Gastroesophageal sphincter (tissue), 4 donors: ENCODE results near the gene PTPRU. TPM values are rescaled to one million over a fixed set of nuclear protein-coding genes. Genes with fewer than 3 reads are reported as not detected.

Source experiments
- ATAC-seq: fragments of 150-250 bp; one replicate; pipeline ENCODE4 v1.9.1; 2016; ENCODE audit warnings: mild to moderate bottlenecking, moderate library complexity
- H3K27ac ChIP-seq, 4 donors: fragments of 200-600 bp; sonication (generic) in 3 of 4; 1 replicate in 3 of 4; 2 replicates in 1 of 4; pipeline ENCODE4 v1.5.1; 2016 to 2019
- H3K27me3 ChIP-seq: fragments of 200-600 bp; sonication (generic); one replicate; pipeline ENCODE4 v1.5.1; 2019
- H3K36me3 ChIP-seq, 2 donors: fragments of 200-600 bp; sonication (generic); one replicate each; pipeline ENCODE4 v1.5.1; 2019; ENCODE audit warnings: control low read depth in 1 of 2
- H3K4me1 ChIP-seq, 3 donors: fragments of 200-600 bp; sonication (generic); 1 replicate in 2 of 3; 2 replicates in 1 of 3; pipeline ENCODE4 v1.5.1; 2016 to 2019; ENCODE audit warnings: control low read depth in 2 of 3
- H3K4me3 ChIP-seq, 2 donors: fragments of 200-600 bp; sonication (generic); one replicate each; pipeline ENCODE4 v1.5.1; 2019; ENCODE audit warnings: mild to moderate bottlenecking in 1 of 2, moderate library complexity in 1 of 2
- H3K9me3 ChIP-seq, 3 donors: fragments of 200-600 bp; sonication (generic); one replicate each; pipeline ENCODE4 v1.5.1; 2017 to 2019; ENCODE audit warnings: control low read depth in 2 of 3
- CTCF ChIP-seq, 4 experiments: fragments of 200-600 bp in 2 of 4; fragments of 450-650 bp in 2 of 4; sonication (generic) in 1 of 4; IDR thresholded peaks; one replicate each; pipeline ENCODE4 v1.5.1; 2017 to 2019; ENCODE audit warnings: antibody characterized with exemption in 4 of 4, mild to moderate bottlenecking in 2 of 4, moderate library complexity in 2 of 4
- EP300 ChIP-seq: sonication (generic); formaldehyde crosslinking; IDR thresholded peaks from one replicate; pipeline ENCODE4 v1.6.1; 2017; ENCODE audit warnings: antibody characterized with exemption, mild to moderate bottlenecking
- POLR2A ChIP-seq, 2 donors: fragments of 450-650 bp; IDR thresholded peaks; one replicate each; pipeline ENCODE4 v1.6.1; 2017; ENCODE audit warnings: antibody characterized with exemption in 2 of 2, mild to moderate bottlenecking in 2 of 2, moderate library complexity in 1 of 2
- POLR2AphosphoS5 ChIP-seq: sonication (generic); formaldehyde crosslinking; IDR thresholded peaks from one replicate; pipeline ENCODE4 v1.6.1; 2017; ENCODE audit warnings: antibody characterized with exemption
- WGBS, 2 donors: methylation state at CpG; one replicate each; pipeline ENCODE4 v1.1.5; 2018; ENCODE audit warnings: low coverage in 1 of 2; 5-methylcytosine and 5-hydroxymethylcytosine counted together
- total RNA-seq, 4 donors: library from RNA; depleted of rRNA; stranded (reverse); fragments of >200 nt; gene quantifications; one replicate each; pipeline ENCODE4 v1.1.0, GENCODE V29; 2016

PTPRU gene
- total RNA-seq, 4 donors from 2014 or later = 11.1 to 30.5 (median 23.7) TPM

- no peak for ATAC-seq
- H3K27ac ChIP-seq = no peak overlapping the region
Observed at GRCh38 chr1:29289493-29289892, 53.2 kb downstream of the PTPRU start.

GRCh38 chr1:29290414-29290985, 54.2 kb downstream of the PTPRU start:
- TF ChIP-seq EP300 = no peak
- TF ChIP-seq POLR2A (IDR thresholded peaks at IDR 0.05) = no peak
- no peak for TF ChIP-seq POLR2AphosphoS5
- TF ChIP-seq CTCF (IDR thresholded peaks at IDR 0.05) = no peak
- Histone ChIP-seq H3K9me3 (no peaks in the 10 kb centered on the region), H3K27me3 (no peaks in the 10 kb centered on the region), H3K4me3 (no peak overlapping the region), H3K36me3 (peaks cover 0 to 7% of the 10 kb centered on the region in 2 donors), H3K4me1 (peaks cover 0 to 5% (median 0%) of the 10 kb centered on the region in 3 donors), H3K27ac (no peak overlapping the region)
- WGBS, 2 donors = 64% methylated on average over 7 of the region's 12 CpGs; no CpG with 5 or more reads in 1 of the 2 donors
- no peak for ATAC-seq

More at GRCh38 chr1:29289493-29289892, 53.2 kb downstream of the PTPRU start:
- WGBS, 2 donors = 97 to 100% methylated on average over 3 to 9 of the region's 11 CpGs
- H3K27me3 ChIP-seq = no peaks in the 10 kb centered on the region
- H3K36me3 ChIP-seq = peaks cover 0 to 7% of the 10 kb centered on the region in 2 donors
- peaks cover 0 to 5% (median 0%) of the 10 kb centered on the region in 3 donors for H3K4me1 ChIP-seq
- no peak overlapping the region for H3K4me3 ChIP-seq
- TF ChIP-seq EP300 = no peak
- TF ChIP-seq POLR2A (IDR thresholded peaks at IDR 0.05) = no peak
- no peak for TF ChIP-seq CTCF (IDR thresholded peaks at IDR 0.05)
- no peak for TF ChIP-seq POLR2AphosphoS5
- H3K9me3 ChIP-seq = no peaks in the 10 kb centered on the region

GRCh38 chr1:29291756-29292155, 55.4 kb downstream of the PTPRU start:
- Histone ChIP-seq H3K36me3 (peaks cover 0 to 7% of the 10 kb centered on the region in 2 donors), H3K4me3 (no peak overlapping the region), H3K27ac (no peak overlapping the region), H3K4me1 (peaks cover 0 to 5% (median 0%) of the 10 kb centered on the region in 3 donors), H3K9me3 (no peaks in the 10 kb centered on the region), H3K27me3 (no peaks in the 10 kb centered on the region)
- TF ChIP-seq POLR2AphosphoS5 = no peak
- TF ChIP-seq POLR2A (IDR thresholded peaks at IDR 0.05) = no peak
- no peak for TF ChIP-seq EP300
- TF ChIP-seq CTCF (IDR thresholded peaks at IDR 0.05) = no peak
- no peak for ATAC-seq
- WGBS, 2 donors = no CpG with 5 or more reads among the region's 10 CpGs

GRCh38 chr1:29292344-29292743, 56.0 kb downstream of the PTPRU start:
- Histone ChIP-seq H3K36me3 (peaks cover 0 to 8% of the 10 kb centered on the region in 2 donors), H3K9me3 (no peaks in the 10 kb centered on the region), H3K4me3 (no peak overlapping the region), H3K27ac (no peak overlapping the region), H3K4me1 (peaks cover 0 to under 1% (median 0%) of the 10 kb centered on the region in 3 donors), H3K27me3 (no peaks in the 10 kb centered on the region)
- TF ChIP-seq POLR2AphosphoS5 (no peak), CTCF (IDR thresholded peaks at IDR 0.05) (no peak), POLR2A (IDR thresholded peaks at IDR 0.05) (no peak)
- 81 to 93% methylated on average over 2 of the region's 3 CpGs for WGBS, 2 donors
- no peak for ATAC-seq

- Histone ChIP-seq H3K27ac (no peak overlapping the region), H3K9me3 (no peaks in the 10 kb centered on the region), H3K4me3 (no peak overlapping the region), H3K27me3 (no peaks in the 10 kb centered on the region), H3K4me1 (no peaks in the 10 kb centered on the region), H3K36me3 (peaks cover 0 to 29% of the 10 kb centered on the region in 2 donors)
- no peak for TF ChIP-seq EP300
- no peak for TF ChIP-seq POLR2A (IDR thresholded peaks at IDR 0.05)
- TF ChIP-seq CTCF (IDR thresholded peaks at IDR 0.05) = no peak
- no peak for TF ChIP-seq POLR2AphosphoS5
- ATAC-seq = no peak
- WGBS, 2 donors = 73 to 92% methylated on average over 4 of the region's 5 CpGs
Observed at GRCh38 chr1:29297450-29297849, 61.1 kb downstream of the PTPRU start.
